Measurements from ENCODE around the gene LMNA.
"Not testable (repeated sequence)": the region's sequence is repeated elsewhere in the genome, so short reads cannot be mapped to it uniquely, and the experiment has no call there.

Gene LMNA

DNA sequence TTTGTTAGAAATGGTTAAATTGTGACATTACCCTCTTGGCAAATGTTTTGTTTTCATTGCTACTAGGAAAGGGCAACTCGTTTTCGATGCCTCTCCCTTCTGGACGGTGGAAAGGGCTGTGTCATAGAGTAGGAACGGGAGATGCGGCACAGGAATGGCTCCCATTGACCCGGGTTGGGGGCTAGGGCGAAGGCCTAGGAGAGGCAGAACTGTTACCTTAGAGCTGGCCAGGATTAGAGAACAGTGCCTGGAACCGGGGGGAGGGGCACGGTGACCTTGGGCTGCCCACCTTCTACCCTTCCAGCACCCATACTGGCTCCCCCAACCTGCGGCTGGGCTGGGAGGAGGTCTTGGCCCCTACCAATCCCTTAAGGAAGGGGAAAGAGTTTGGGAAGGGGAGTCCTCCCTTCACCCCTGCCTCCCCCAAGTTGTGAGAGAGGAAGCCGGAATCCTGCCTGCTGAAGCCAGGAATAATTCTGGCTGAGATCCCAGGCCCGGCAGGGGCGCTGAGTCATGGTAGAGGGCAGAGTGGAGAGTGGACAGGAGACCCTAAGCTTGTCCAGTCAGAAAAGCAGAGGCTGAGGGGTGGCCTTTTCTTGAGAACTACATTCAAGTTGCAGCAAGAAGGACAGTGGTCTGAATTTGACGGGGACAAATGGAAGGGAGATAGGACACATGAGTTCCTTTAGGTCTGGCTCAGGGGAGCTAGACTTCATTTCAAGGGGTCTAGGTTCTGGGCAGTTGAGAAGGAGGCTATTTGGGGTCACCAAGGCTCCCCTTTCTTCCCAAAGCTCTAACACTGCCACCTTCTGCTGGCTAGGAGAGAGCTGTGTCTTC is 8.2 kb downstream of the LMNA start:
- no peak for DNase-seq

GRCh38 chr1:156123356-156124196 is 9.1 kb downstream of the LMNA start:
- DNase-seq = no peak

DNA sequence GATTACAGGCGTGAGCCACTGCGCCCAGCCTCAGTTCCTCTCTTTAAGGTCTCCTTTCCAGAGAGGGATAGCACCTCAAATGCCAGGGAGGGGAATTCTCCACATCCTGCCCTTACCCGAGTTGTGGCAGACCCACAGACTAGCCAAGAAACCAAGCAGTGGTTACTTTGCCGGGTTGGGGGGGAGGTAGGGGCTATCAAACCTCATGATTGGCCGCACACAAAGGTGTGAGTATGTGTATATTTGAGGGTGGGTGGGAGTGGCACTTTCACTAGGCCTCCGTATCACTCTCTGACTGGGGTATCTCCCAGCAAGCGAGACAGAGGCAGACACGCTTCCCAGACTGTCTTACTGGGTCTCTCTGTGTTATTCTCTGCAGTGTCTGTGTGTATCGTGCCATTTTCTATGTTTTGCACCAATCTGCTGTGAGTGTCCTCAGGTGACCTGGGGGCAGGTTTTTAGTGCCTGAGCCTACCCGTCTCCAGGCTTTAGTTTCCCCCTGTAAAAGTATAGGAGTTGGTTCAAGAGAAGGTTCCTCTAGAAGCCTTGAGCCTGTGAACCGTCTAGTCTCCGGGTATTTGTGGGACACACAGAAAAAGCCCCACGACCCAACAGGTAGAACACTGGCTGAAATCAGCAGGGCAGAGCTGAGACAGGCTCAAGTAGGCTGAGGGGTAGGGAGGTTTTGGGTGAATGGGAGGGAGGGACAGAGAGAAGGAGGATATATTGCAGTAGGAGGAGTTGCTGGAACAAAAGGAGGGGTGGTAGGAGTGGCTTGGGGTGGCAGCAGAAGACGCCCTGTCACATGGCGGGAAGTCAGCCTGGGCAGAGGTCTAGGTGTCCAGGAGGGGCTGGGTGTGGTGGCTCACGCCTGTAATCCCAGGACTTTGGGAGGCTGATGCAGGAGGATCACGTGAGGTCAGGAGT is 10.3 kb downstream of the LMNA start:
- DNase-seq = no peak

GRCh38 chr1:156125544-156125943 is 11.0 kb downstream of the LMNA start:
- DNase-seq = not testable (repeated sequence)

GRCh38 chr1:156126043-156126629 is 11.6 kb downstream of the LMNA start:
- no peak for DNase-seq

GRCh38 chr1:156126630-156127534 is 12.4 kb downstream of the LMNA start:
- no peak for DNase-seq

- no peak for DNase-seq
Observed at GRCh38 chr1:156128308-156128653, 13.8 kb downstream of the LMNA start.

GRCh38 chr1:156128654-156129597 is 14.4 kb downstream of the LMNA start:
- no peak for DNase-seq

DNA sequence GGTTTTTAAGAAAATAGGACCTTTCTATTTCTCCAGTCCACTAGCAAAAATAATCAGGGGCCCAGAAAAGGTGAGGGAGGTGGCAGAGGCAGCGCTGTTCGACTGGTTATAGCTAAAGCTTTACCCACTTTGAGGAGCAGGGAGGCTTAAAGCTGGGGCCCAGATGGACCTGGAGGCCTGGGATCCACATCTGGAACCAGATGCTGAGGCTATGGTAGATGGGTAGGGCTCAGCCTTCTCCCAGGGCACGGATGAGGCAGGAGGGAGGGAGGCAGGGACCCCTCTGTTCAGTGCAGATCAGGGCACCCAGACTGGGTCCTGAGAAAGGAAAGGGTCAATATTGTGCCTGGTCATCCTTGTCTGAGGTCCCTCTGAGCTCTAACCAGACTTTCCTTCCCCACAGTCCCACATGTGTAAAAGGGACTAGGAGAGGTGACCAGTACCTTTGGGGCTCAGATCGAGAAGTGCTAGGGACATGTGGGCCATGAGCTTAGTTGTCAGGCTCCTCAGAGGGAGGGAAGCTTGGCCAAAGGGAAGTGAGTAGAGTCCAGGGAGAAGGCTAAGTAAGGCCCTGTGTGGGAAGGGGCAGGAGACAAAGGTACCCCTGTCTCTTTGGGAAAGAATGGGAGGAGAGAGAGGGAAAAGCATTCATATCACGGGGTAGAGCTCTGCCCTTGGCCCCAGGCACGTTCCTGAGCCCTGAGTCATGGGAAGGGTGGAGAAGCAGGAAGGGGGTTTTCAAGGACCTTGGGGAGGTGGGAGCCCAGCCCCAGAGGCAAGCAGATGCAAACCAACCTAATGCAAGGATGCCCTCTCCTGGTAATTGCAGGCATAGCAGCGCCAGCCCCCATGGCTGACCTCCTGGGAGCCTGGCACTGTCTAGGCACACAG is 15.4 kb downstream of the LMNA start:
- no peak for DNase-seq

GRCh38 chr1:156130578-156130942 is 16.0 kb downstream of the LMNA start:
- DNase-seq = no peak

GRCh38 chr1:156134716-156135435 is 20.4 kb downstream of the LMNA start:
- no peak for DNase-seq

DNA sequence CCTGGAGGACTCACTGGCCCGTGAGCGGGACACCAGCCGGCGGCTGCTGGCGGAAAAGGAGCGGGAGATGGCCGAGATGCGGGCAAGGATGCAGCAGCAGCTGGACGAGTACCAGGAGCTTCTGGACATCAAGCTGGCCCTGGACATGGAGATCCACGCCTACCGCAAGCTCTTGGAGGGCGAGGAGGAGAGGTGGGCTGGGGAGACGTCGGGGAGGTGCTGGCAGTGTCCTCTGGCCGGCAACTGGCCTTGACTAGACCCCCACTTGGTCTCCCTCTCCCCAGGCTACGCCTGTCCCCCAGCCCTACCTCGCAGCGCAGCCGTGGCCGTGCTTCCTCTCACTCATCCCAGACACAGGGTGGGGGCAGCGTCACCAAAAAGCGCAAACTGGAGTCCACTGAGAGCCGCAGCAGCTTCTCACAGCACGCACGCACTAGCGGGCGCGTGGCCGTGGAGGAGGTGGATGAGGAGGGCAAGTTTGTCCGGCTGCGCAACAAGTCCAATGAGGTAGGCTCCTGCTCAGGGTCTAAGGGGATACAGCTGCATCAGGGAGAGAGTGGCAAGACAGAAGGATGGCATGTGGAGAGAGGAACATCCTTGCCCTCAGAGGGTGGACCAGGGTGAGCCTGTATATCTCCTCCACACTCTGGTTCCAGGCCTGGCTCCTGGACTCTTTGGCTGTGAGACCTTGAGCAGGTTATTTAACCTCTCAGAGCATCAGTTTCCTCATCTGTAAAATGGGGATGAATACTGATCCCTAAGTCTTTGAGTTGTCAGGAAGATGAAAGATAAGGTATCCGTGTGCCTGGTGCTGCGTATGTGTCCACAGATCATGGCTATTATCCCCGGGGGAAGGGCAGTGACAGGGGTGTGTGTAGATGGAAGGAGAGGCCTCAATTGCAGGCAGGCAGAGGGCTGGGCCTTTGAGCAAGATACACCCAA is 21.7 kb downstream of the LMNA start:
- no peak for DNase-seq

DNA sequence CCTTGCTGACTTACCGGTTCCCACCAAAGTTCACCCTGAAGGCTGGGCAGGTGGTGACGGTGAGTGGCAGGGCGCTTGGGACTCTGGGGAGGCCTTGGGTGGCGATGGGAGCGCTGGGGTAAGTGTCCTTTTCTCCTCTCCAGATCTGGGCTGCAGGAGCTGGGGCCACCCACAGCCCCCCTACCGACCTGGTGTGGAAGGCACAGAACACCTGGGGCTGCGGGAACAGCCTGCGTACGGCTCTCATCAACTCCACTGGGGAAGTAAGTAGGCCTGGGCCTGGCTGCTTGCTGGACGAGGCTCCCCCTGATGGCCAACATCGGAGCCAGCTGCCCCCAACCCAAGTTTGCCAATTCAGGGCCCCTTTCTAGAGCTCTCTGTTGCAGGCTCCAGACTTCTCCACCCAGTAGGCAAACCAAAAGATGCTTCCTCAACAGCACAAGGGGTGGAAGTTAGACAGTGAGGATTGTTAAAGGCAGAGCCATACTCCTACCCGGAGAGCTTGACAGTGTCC is 22.5 kb downstream of the LMNA start:
- no peak for DNase-seq

- no peak for DNase-seq
Observed at GRCh38 chr1:156138458-156138867, 24.0 kb downstream of the LMNA start.

DNA sequence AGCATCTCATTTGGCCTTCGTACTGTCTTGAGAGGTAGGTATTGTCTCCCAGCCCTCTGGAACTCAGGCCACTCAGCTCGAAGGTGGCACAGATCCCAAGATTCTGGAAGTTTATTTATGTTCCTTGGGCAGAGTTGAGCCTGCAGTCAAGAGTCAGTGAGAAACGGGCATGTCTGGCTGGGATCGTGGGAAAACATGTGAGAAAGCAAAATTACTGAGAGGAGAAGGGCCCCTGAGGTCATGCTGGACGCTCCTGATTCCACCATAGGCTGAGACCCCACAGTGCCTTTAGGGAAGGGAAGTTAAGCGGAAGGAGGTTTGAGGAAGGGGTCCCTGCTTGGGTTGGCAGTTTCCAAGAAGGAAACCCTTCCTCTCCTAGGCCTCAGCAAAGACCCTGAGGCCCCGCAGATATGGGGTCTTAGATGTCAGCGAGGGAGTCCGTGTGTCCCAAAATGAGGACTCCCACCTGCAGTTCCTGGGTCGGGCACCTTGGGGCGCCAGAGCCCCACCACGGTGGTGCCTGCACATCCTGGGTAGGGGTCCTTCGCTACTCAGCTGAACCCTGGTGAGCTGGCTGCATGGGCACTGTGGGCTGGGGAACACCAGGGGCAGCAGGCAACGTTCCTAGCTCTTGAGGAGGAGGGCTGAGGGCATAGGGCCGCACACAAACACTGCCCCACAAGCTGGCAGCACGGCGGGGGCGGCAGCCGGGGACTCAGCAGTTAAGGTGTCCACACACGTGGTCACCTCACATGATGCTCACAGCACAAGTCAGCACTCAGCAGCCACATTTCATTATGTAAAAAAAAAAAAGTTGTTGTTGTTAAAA is 26.6 kb downstream of the LMNA start:
- no peak for DNase-seq
